Memory B cell (primary cell): ENCODE measurements around the gene MAP3K13.
"Not testable (repeated sequence)": the region's sequence is repeated elsewhere in the genome, so short reads cannot be mapped to it uniquely, and the experiment has no call there.

ENCODE experiments used
- ATAC-seq: fragments of 150-1000 bp; cut with Tn5 transposase; 2 replicates; pipeline ENCODE4 v1.10.0; 2021; ENCODE audit warnings: low read depth, mild to moderate bottlenecking, moderate library complexity
- DNase-seq, 2 donors: peaks; one replicate each; pipeline ENCODE4 v3.0.0; 2022; ENCODE audit warnings: low spot score in 2 of 2
- H3K27ac Mint-ChIP-seq: one replicate; pipeline ENCODE4 v1.8.0; 2022; ENCODE audit warnings: mild to moderate bottlenecking, moderate library complexity, mixed read lengths
- H3K27me3 Mint-ChIP-seq: one replicate; pipeline ENCODE4 v1.8.0; 2022; ENCODE audit warnings: mixed read lengths
- H3K36me3 Mint-ChIP-seq: one replicate; pipeline ENCODE4 v1.8.0; 2022; ENCODE audit warnings: mild to moderate bottlenecking, mixed read lengths
- H3K4me1 Mint-ChIP-seq: one replicate; pipeline ENCODE4 v1.8.0; 2022; ENCODE audit warnings: mixed read lengths
- H3K4me3 Mint-ChIP-seq: one replicate; pipeline ENCODE4 v1.8.0; 2022; ENCODE audit warnings: mild to moderate bottlenecking, moderate library complexity, mixed read lengths
- H3K9me3 Mint-ChIP-seq: one replicate; pipeline ENCODE4 v1.8.0; 2022; ENCODE audit warnings: mixed read lengths

Gene MAP3K13

DNA sequence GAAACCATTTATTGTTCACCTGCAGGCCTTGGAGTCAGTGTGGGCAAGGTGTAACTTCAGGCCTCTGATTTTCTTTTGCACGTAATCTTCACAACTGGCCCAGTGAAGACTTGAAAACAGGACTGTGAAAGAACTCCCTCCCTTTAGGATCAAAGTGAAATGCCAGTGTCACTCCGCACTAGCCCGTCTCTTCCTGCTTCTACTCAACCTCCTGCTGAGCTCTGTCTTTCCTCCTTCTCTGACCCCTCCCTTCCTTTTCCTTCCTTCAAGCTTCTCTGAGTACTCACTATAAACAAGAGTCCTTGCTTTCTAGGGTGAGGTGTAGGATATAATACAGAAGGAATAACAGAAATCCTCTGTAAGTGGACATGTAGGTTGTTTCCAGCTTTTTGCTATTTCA, 107.4 kb downstream of the MAP3K13 start:
- DNase-seq: no peak
- Mint-ChIP-seq H3K36me3 (peaks cover 17% of the 10 kb centered on the region), H3K9me3 (no peaks in the 10 kb centered on the region), H3K27me3 (no peaks in the 10 kb centered on the region), H3K27ac (no peak overlapping the region), H3K4me3 (no peak overlapping the region), H3K4me1 (peaks cover 4% of the 10 kb centered on the region)
- ATAC-seq: no peak

DNA sequence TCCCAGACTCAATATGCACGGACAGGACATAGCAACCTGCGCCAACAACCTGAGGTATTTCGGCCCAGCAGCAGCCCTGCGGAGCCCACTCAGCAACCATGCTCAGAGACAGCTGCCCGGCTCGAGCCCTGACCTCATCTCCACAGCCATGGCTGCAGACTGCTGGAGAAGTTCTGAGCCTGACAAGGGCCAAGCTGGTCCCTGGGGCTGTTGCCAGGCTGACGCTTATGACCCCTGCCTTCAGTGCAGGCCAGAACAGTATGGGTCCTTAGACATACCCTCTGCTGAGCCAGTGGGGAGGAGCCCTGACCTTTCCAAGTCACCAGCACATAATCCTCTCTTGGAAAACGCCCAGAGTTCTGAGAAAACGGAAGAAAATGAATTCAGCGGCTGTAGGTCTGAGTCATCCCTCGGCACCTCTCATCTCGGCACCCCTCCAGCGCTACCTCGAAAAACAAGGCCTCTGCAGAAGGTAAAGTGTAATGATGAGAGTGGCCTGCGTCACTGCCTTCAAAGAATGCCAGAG, 110.4 kb downstream of the MAP3K13 start:
- Mint-ChIP-seq H3K4me1 (no peaks in the 10 kb centered on the region), H3K9me3 (no peaks in the 10 kb centered on the region), H3K27me3 (no peaks in the 10 kb centered on the region), H3K36me3 (peaks cover 21% of the 10 kb centered on the region), H3K27ac (no peak overlapping the region), H3K4me3 (no peak overlapping the region)
- DNase-seq (no peak), ATAC-seq (no peak)

DNA sequence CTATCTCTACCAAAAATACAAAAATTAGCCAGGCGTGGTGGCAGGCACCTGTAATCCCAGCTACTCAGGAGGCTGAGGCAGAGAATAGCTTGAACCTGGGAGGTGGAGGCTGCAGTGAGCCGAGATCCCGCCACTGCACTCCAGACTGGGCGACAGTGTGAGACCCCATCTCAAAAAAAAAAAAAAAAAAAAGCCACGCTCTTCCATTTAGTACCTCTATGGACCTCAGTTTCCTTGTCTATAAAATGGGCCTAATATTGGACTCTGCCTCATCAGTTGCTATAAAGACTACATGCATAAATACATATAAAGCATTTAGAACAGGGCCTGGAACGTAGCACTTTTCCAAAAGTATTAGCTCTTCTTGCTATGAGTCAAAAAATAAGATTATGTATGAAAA, 112.0 kb downstream of the MAP3K13 start:
- H3K9me3 Mint-ChIP-seq, ATAC-seq, H3K27me3 Mint-ChIP-seq: not testable (repeated sequence)

DNA sequence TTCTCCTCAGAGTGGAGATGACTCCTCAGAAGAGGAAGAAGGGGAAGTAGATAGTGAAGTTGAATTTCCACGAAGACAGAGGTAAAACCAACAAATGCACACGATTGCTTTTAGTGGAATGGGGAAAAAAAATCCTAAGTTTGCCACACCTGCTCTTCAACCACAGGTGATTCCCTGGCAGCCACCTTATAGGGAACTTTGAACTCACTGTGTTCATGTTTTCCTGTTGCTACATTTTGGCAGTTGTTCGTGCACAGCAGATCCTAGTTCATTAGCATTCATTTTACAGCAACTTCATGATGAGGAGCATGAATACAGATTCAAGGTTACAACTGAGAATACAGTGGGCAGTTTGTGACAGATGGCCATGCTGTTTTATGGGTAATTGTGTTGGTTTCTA, 114.4 kb downstream of the MAP3K13 start:
- Mint-ChIP-seq H3K4me1 (no peaks in the 10 kb centered on the region), H3K36me3 (peaks cover 34% of the 10 kb centered on the region), H3K27ac (no peak overlapping the region), H3K9me3 (no peaks in the 10 kb centered on the region), H3K4me3 (no peak overlapping the region), H3K27me3 (no peaks in the 10 kb centered on the region)
- ATAC-seq (no peak), DNase-seq (no peak)

More for the DNA sequence above, 112.0 kb downstream of the MAP3K13 start:
- not testable (repeated sequence) for H3K4me1 Mint-ChIP-seq, H3K27ac Mint-ChIP-seq, DNase-seq, H3K4me3 Mint-ChIP-seq
- H3K36me3 Mint-ChIP-seq: peaks cover 21% of the 10 kb centered on the region

DNA sequence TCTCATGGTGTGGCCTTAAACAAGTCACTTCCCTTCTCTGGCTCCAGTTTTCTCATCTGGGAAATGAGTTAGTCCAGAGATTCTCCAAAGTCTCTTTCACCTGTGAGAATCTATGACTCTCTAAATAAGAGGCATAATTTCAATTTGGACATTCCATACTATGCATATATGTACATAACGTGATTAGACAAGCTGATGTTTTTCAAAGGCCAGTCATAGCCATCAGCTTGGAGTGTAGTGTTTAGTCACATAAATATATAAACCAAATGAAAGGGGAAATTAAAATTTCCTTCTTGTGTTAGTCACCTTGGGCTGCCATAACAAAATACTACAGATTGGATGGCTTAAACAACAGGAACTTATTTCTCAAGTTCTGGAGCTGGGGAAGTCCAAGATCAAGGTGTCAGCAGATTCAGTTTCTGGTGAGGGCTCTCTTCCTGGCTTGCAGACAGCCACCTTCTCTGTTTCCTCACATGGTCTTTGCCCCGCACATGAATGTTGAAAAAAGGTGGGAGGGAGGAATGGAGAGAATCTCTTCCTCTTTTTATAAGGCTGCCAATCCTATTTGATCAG, 116.5 kb downstream of the MAP3K13 start:
- Mint-ChIP-seq H3K27ac (no peak overlapping the region), H3K27me3 (no peaks in the 10 kb centered on the region), H3K36me3 (peaks cover 37% of the 10 kb centered on the region), H3K9me3 (no peaks in the 10 kb centered on the region), H3K4me3 (no peak overlapping the region), H3K4me1 (peaks cover 4% of the 10 kb centered on the region)
- no peak for ATAC-seq
- DNase-seq: no peak

DNA sequence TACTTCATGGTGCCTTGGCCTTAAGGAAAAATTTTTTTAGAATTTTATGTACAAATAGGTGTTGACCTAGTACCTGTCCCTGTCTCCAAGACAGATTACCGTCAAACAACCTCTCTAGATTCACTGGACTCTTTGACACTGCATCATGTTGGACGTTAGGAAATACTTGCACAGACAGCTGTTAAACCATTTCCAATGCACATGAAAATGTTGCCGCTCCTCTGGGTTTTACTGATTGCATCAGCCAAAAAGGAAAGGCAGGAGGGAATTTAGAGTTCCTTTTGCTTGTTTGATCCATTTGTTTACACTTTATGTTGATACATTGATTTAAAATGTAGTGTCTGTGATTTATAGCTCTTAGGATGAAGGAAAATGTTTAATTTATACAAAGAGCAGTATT, 121.4 kb downstream of the MAP3K13 start:
- H3K27me3 Mint-ChIP-seq: no peaks in the 10 kb centered on the region
- no peak overlapping the region for H3K4me3 Mint-ChIP-seq
- no peaks in the 10 kb centered on the region for H3K9me3 Mint-ChIP-seq
- no peak overlapping the region for H3K27ac Mint-ChIP-seq
- DNase-seq (no peak), ATAC-seq (no peak)
- H3K4me1 Mint-ChIP-seq: peaks cover 4% of the 10 kb centered on the region
- peaks cover 33% of the 10 kb centered on the region for H3K36me3 Mint-ChIP-seq

DNA sequence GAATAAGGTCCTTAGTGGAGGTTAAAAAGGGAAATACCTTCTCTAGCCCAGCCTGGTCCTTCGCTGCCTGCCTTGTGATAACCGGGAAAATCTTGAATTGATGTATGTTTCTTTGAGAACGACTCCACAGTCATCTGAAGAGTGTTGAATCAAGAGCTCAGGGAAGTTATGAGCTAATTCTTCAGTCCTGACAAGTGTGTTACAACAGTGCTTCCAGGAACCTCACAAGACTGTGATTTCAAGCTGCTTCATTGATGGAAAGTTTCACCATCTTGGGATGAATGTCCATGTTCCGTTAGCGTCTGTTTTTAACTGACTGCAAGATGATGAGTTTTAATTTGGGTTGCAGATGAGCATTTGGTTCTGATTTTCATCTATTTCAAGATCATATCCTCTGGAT, 123.5 kb downstream of the MAP3K13 start:
- no peak overlapping the region for H3K27ac Mint-ChIP-seq
- no peak for ATAC-seq
- H3K4me3 Mint-ChIP-seq: no peak overlapping the region
- H3K9me3 Mint-ChIP-seq: no peaks in the 10 kb centered on the region
- H3K27me3 Mint-ChIP-seq: no peaks in the 10 kb centered on the region
- DNase-seq: no peak
- H3K4me1 Mint-ChIP-seq: peaks cover 4% of the 10 kb centered on the region
- peaks cover 35% of the 10 kb centered on the region for H3K36me3 Mint-ChIP-seq

DNA sequence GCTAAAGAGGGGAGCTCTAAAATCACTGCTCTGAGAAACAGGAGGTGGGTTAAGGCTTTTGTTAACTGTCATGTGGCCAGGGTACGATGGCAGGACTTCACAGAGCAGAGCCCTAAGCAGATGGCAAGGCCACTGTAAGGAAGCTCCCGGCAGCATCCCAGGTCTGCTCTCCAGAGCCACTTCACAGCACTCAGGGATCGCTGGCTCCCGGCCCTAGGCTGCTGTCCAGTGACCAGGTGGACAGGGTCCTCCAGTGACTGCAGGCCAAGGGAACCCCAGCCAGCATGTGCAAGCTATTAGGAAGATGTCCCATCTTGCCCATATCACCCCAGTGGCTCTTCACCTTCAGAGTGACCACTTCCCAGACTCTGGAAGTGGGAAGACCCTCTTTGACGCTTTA, 125.5 kb downstream of the MAP3K13 start:
- H3K36me3 Mint-ChIP-seq: peaks cover 25% of the 10 kb centered on the region
- no peaks in the 10 kb centered on the region for H3K27me3 Mint-ChIP-seq

DNA sequence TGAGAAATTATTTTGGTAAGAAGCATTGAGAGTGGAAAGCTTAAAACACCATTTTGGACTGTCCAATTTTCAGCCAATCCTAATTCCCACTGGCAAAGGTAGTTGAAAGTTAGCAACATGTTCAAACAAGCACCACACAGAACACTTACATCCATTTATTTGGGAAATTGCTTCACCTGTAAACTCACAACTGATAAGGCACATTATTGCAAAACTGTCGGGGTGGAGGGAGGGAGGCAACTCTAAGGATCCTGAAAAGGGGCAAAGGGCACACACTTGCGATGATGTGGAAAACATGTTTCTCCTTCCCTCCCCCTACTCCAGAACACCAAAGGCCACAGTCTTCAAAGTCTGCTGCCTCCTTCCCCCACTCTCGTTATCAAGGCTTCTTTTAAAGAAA, 126.5 kb downstream of the MAP3K13 start:
- no peak overlapping the region for H3K27ac Mint-ChIP-seq
- no peak overlapping the region for H3K4me3 Mint-ChIP-seq
- no peak for DNase-seq
- peaks cover 29% of the 10 kb centered on the region for H3K36me3 Mint-ChIP-seq
- no peaks in the 10 kb centered on the region for H3K9me3 Mint-ChIP-seq
- no peaks in the 10 kb centered on the region for H3K4me1 Mint-ChIP-seq
- no peaks in the 10 kb centered on the region for H3K27me3 Mint-ChIP-seq
- ATAC-seq: no peak

More for the DNA sequence above, 125.5 kb downstream of the MAP3K13 start:
- no peak overlapping the region for H3K27ac Mint-ChIP-seq
- H3K9me3 Mint-ChIP-seq: no peaks in the 10 kb centered on the region
- peaks cover under 1% of the 10 kb centered on the region for H3K4me1 Mint-ChIP-seq
- ATAC-seq (no peak), DNase-seq (no peak)
- no peak overlapping the region for H3K4me3 Mint-ChIP-seq

DNA sequence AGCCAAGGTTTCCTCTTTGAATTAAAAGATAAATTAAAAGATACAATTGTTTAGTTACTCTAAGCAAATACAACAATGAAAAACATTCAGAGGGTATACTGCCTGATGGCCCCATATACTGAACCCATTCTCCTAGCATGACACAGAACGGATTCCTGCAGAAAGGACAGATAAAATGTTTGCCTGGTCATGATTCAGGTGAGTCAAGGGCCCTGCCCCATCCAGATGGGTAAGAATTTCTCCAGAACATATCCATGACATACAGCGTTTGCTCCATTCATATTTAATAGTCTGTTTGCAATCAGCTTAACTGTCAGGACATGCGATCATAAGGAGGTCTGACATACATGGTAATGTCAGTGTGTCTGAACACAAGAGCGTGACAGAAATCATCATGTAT, 127.3 kb downstream of the MAP3K13 start:
- no peak overlapping the region for H3K27ac Mint-ChIP-seq
- H3K4me3 Mint-ChIP-seq: no peak overlapping the region
- H3K36me3 Mint-ChIP-seq: peaks cover 31% of the 10 kb centered on the region
- H3K9me3 Mint-ChIP-seq: no peaks in the 10 kb centered on the region
- no peak for DNase-seq
- no peak for ATAC-seq
- no peaks in the 10 kb centered on the region for H3K4me1 Mint-ChIP-seq
- H3K27me3 Mint-ChIP-seq: no peaks in the 10 kb centered on the region

DNA sequence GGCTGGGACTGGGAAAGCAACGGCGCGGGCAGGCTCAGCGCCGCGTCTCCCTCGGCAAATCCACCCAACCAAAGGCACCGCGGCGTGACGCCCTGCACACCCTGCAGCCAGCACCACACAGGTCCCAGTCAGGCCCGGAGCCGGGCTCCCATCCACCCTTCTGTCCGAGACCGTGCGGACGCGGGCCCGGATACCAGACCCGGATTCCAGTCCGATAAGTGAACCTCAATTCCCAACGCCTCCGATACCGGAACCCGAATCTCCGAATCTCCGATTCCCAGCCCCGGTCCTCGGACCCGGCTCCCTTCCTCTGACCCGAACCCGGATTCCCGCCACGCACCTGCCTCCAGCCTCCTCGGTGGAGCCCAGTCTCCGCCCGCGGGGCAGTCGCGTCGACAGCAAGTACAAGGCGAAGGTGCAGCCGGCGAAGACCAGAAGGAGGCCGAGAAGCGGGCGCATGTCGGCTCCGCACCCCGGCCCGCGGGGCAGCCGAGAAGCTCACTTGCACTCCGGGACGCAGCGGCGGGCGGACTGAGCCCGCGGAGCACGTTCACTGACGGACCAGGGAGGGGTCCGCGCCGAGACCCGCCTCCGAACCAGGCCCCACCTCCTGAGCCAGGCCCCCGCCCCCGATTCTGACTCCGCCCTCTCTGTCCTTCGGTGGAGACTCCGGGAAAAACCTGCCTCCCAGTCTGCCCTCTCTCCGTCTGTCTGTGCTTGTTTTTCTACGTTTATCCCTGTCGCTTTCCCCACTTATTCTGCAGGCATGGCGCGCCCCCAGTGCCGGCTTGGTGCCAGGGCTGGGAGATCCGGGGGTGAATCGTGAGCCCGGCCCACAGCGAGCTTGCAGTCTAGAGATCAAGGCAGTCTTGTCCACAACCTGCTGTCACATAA, 135.8 kb downstream of the MAP3K13 start, which contains the start of gene TMEM41A:
Gene TMEM41A (minus strand): TSS at position 533 of the 894 bp plus-strand sequence. CDS start 74 bp downstream, at position 459.
- H3K4me3 Mint-ChIP-seq: peak within 1 kb of the TSS; percentile 97
- H3K27ac Mint-ChIP-seq: peak within 1 kb of the TSS; percentile 82
- no peaks in the 10 kb centered on the region for H3K9me3 Mint-ChIP-seq
- H3K27me3 Mint-ChIP-seq: peaks cover 2% of the 10 kb centered on the region
- peaks cover 9% of the 10 kb centered on the region for H3K4me1 Mint-ChIP-seq
- ATAC-seq (peak; percentile 98), DNase-seq (peak; percentile 84 to 89)
- H3K36me3 Mint-ChIP-seq: peaks cover 12% of the 10 kb centered on the region

DNA sequence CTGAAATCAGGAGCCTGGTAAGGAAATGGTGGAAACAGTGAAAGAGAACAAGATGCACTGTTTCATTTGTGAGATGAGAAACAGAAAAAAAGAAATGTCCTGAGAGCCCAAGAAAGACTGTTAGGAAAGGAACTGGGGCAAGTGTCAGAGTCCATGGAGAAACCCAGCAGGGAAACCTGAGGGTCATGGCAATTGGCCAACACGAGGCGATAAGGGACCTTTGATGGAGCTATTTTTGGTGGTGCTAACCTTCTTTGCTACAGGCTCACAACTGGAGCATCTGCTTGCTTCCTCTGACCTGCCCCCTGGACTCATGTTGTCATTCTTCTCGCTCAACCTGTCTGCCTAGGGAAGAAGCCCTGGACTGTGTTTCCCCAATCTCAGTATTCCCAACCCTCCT, 140.1 kb downstream of the MAP3K13 start:
- no peaks in the 10 kb centered on the region for H3K36me3 Mint-ChIP-seq
- no peak overlapping the region for H3K4me3 Mint-ChIP-seq
- no peak for ATAC-seq
- no peaks in the 10 kb centered on the region for H3K9me3 Mint-ChIP-seq
- H3K4me1 Mint-ChIP-seq: peaks cover 2% of the 10 kb centered on the region
- no peak for DNase-seq
- H3K27me3 Mint-ChIP-seq: peaks cover 5% of the 10 kb centered on the region
- no peak overlapping the region for H3K27ac Mint-ChIP-seq

DNA sequence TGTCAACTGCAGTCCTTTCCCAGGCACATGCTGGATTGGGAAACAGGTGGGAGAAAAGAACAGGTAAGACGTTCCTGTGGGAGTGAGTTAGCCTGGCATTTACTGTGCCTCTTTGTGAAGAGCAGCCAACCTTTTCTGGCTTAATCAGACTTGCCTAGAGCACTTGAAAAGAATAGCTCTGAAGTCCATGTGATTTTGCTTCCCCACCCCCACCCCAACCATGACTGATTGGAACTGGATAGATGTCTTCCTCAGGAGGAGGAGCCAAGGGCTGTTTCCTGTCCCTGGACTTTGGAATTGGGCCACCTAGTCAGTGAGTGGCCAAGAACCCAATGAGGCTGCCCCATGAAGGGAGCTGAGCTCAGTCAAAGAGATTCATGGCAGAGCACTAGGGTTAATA, 140.6 kb downstream of the MAP3K13 start:
- Mint-ChIP-seq H3K27ac (no peak overlapping the region), H3K36me3 (no peaks in the 10 kb centered on the region), H3K4me1 (peaks cover 2% of the 10 kb centered on the region), H3K27me3 (peaks cover 5% of the 10 kb centered on the region), H3K9me3 (no peaks in the 10 kb centered on the region), H3K4me3 (no peak overlapping the region)
- ATAC-seq (no peak), DNase-seq (no peak)

DNA sequence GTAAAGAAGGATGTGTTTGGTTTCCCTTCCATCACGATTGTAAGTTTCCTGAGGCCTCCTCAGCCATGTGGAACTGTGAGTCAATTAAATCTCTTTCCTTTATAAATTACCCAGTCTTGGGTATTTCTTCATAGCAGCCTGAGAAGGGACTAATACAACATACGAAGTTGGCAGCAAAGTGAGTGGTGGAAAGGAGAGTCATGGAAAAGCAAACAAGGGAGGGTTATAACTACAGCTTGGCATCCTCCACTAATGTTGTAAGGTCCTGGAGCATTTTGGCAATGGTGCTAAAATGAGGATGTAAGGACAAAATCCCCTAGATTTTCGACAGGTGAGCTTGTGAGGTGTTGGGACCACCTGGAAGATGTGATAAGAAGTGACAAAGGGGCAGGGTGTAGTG, 141.7 kb downstream of the MAP3K13 start:
- peaks cover 5% of the 10 kb centered on the region for H3K27me3 Mint-ChIP-seq
- H3K4me3 Mint-ChIP-seq: no peak overlapping the region
- DNase-seq (no peak), ATAC-seq (no peak)
- H3K4me1 Mint-ChIP-seq: no peaks in the 10 kb centered on the region
- H3K36me3 Mint-ChIP-seq: no peaks in the 10 kb centered on the region
- no peaks in the 10 kb centered on the region for H3K9me3 Mint-ChIP-seq
- no peak overlapping the region for H3K27ac Mint-ChIP-seq
